Nucleus accumbens (tissue), 56 donors: Measurements from ENCODE around the gene AGBL4.

Source experiments
- DNase-seq, 56 donors: peaks; one replicate each; lab custom pipeline; 2025; lab: John Stamatoyannopoulos, UW

The AGBL4 gene

GRCh38 chr1:49199564-49199963 lies 824.2 kb downstream of the AGBL4 start:
- DNase-seq, result no peak

DNA sequence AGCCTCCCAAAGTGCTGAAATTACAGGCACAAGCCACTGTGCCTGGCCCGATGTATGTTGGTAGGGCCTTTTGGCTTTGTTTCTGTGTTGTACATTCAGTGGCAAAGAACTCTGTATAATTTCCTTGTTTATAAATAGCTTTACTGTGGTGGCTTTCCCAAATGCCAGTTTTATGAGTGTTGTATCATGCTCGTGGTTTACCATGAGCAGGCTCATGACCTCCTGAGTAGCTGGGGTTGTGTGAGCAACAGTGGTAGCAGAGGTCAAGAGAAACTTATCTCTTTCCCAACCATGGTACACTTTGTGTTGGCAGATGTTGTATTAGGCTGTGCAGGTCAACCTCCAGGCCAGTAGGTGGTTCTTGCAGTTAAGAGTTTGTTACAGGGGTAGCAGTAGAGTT lies 826.7 kb downstream of the AGBL4 start:
- DNase-seq, result no peak

- DNase-seq, result no peak
Measured at GRCh38 chr1:49190138-49190537, 833.6 kb downstream of the AGBL4 start.

DNA sequence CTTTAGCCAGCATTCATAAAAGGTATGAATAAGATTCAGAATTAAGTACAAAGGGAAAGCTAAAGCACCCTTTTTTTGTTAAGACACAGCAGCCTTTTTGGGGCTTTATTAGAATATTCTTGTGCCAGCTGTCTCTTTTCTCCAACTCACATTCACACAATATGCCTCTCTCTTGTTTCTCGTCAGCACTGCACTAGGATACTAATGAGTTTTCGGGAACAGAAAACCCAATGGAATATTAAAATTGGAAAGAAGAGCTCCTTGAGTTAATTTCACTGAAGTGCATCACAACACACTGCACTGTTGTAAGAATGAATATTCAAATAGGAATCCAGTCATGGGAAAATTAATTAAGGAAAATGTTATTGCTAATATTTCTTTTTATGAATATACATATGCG lies 836.7 kb downstream of the AGBL4 start:
- DNase-seq, result no peak

- DNase-seq, result peak in 3 of 56 donors; percentile 1 to 3 (median 2)
Measured at GRCh38 chr1:49185450-49185980, 838.2 kb downstream of the AGBL4 start.

GRCh38 chr1:49183489-49183888 lies 840.3 kb downstream of the AGBL4 start:
- no peak for DNase-seq

- DNase-seq, result no peak
Measured at GRCh38 chr1:49181033-49181432, 842.7 kb downstream of the AGBL4 start.

GRCh38 chr1:49171941-49172593 lies 851.7 kb downstream of the AGBL4 start:
- no peak for DNase-seq

- no peak for DNase-seq
Measured at GRCh38 chr1:49166031-49166430, 857.7 kb downstream of the AGBL4 start.

GRCh38 chr1:49163031-49163430 lies 860.7 kb downstream of the AGBL4 start:
- DNase-seq, result no peak

DNA sequence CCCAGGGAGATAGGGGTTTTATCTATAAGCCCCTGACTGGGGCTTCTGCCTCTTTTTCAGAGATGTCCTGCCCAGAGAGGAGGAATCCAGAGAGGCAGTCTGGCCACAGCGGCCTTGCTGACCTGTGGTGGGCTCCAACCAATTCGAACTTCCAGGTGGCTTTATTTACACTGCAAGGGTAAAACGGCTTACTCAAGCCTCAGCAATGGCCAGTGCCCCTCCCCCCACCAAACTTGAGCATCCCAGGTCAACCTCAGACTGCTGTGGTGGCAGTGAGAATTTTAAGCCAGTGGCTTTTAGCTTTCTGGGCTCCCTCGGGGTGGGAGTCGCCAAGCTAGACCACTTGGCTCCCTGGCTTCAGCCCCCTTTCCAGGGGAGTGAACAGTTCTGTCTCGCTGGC lies 863.1 kb downstream of the AGBL4 start:
- DNase-seq, result no peak

DNA sequence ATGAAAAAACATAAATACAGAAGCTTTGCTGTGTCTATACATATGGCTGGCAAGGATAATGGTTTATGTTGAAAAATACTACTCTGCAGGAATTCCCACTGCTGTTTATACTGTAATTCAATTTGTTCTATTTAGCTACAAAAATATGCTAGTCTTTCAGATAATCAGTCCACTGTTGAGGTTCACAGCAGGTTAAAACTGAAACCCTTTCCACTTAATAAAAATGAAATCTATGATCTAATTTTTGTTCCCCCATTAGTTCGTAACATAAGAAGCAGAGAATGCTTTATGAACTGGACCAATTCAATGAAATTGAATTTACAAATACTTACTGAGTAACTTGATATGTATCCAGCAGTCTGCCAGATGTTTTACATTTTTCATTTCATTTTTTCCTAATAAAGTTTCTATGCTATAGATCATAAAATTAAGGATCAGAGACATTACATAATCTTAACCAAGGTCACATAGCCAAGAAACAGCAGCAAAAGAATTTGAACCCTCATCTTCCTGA lies 887.0 kb downstream of the AGBL4 start:
- no peak for DNase-seq

- DNase-seq, result no peak
Measured at GRCh38 chr1:49125746-49126145, 898.0 kb downstream of the AGBL4 start.

DNA sequence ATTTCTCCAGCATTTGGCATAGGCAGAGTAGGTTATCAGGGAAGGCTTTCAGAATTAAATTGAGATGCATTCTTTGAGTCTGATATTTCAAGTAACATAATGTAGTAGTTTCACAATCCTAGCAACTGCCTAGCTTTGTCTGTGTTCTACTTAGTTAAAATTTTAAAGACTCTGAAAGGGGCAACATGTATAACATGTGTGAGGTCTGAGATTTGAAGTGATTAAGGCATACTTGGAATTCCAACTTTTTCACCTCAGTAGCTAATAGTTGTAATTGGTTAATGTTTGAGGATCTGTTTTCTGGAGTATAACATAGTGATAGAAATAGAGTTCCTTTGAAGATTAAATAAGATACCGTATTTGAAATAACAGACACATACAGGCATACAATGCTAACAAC lies 911.8 kb downstream of the AGBL4 start:
- DNase-seq, result no peak

GRCh38 chr1:49106445-49106844 lies 917.3 kb downstream of the AGBL4 start:
- no peak for DNase-seq

DNA sequence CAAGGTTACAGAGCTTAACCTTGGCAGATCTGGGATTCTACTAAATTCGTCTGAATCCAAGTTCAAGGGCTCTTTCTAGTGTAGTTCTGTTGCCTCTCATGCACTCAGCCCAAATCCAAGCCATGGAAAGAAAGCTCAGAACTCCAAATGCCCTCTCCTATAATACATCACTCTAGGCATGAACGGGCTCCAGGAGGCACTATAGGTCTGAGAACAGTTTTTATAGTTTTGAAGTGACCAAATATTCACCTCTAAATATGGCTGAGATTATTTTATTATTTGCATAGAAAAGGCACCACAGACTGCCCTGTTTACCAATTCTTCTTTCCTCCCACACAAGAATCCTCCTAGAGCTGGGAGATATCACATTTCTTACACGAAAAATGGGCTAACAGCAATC lies 919.2 kb downstream of the AGBL4 start:
- no peak for DNase-seq

DNA sequence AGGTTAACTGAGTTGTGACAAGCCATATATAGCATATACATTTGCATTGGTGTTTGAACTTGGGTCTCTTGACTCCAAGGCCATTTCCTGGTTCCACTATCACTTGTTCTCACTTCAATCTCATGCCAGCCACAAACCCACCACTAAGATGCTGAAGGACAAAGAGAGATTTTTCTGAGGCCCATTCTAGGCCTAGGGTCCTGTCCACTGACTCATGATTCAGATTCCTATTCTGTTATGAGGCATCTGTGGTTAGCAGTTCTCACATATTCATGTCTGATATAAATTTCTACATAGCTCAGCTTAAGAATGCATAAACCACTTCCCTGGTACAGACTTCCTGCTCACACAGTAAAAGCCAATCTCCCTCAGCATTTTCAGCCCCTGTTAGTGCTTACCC lies 921.0 kb downstream of the AGBL4 start:
- DNase-seq, result no peak

GRCh38 chr1:49098866-49099265 lies 924.9 kb downstream of the AGBL4 start:
- no peak for DNase-seq

GRCh38 chr1:49086327-49086726 lies 937.4 kb downstream of the AGBL4 start:
- no peak for DNase-seq

- DNase-seq, result no peak
Measured at GRCh38 chr1:49085079-49085478, 938.7 kb downstream of the AGBL4 start.

DNA sequence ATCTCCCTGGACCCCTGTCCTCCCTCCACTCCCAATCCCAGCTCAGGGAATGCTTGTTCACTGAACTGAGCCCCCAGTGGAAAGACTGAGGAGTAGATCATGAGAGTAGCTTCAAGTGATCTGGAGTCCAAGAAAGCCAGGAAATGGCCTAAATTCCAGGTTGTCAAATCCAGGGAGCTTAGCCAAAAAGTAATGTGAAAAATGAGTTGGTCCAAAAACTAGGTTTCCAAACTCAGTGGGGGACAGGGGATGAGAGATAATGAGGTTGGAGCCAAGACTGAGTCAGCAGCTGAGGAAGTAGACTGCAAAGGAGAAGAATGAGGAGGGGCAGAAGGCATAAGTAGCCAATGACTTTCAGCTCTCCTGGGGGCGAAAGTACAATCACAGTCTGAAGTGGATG lies 963.0 kb downstream of the AGBL4 start:
- DNase-seq, result no peak

DNA sequence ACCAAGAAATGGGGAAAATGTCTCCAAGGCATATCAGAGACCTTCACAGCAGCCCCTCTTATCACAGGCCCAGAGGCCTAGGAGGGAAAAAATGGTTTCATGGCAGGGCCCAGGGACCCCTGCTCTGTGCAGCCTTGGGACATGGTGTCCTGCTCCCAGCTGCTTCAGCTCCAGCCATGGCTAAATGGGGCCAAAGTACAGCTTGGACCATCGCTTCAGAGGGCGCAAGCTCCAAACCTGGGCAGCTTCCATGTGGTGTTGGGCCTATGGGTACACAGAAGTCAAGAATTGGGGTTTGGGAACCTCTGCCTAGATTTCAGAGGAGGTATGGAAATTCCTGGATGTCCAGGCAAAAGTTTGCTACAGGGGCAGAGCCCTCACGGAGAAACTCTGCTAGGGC lies 964.7 kb downstream of the AGBL4 start:
- DNase-seq, result no peak

DNA sequence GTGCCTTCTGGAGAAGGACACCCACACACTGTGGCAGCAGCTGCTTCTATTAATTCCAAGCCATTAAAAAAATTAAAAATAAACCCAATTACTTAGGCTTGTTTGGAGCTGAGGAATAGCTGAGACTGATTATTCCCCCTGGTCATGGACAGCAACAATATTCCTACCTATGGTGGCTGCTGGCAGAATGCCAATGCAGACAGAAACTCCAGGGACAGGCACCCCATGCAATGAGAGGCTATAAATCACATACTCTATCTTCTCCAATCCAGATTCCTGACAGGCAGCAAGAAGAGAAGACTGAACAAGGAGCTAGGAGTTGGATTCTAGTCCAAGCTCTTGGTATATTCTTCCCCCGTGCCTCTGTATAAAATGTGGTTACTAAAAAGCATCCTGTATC lies 971.7 kb downstream of the AGBL4 start:
- peak in 2 of 56 donors; percentile 0 to 4 for DNase-seq
